Measurements from ENCODE around the gene SYP.

DNA sequence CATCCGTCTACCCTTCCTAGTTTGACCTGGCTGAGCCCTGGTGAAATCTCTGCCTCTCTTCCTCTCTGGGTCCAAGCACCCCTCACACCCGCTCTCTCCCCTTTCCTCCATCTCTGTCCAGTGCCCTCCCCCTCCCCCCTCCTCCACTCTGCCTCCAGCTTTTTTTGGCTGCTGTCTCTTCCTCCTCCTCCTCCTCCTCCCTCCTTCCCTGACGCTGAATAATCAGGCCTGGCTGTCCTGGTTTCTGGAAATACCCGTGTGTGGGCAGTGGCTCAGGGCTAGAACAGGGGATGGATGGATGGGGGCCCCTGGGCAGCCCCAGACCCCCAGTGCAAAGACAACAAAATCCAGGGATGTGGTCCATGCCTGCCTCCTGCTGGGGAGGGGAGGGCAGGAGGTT, 4.7 kb upstream of the SYP start:
- TF ChIP-seq CTCF (IDR thresholded peaks at IDR 0.05; ENCODE audit: low read depth, low read length) (no peak), EZH2phosphoT487 (IDR thresholded peaks at IDR 0.05; ENCODE audit: low read depth) (no peak)
